Thyroid gland (tissue), 4 donors: ENCODE results near the gene FAAP100. TPM values are rescaled to one million over a fixed set of nuclear protein-coding genes. Genes with fewer than 3 reads are reported as not detected.

Experiments
- DNase-seq, 2 donors: peaks; one replicate each; pipeline ENCODE4 v3.0.0-alpha.2; 2019
- H3K27ac ChIP-seq, 3 donors: fragments of 200-600 bp; sonication (generic); 1 replicate in 2 of 3; 2 replicates in 1 of 3; pipeline ENCODE4 v1.5.1; 2016 to 2019; ENCODE audit warnings: mild to moderate bottlenecking in 1 of 3, moderate library complexity in 1 of 3
- H3K27me3 ChIP-seq: fragments of 200-600 bp; sonication (generic); one replicate; pipeline ENCODE4 v1.5.1; 2019
- H3K36me3 ChIP-seq, 2 donors: fragments of 200-600 bp; sonication (generic); one replicate each; pipeline ENCODE4 v1.5.1; 2016 to 2019
- H3K4me1 ChIP-seq, 2 donors: fragments of 200-600 bp; sonication (generic); one replicate each; pipeline ENCODE4 v1.5.1; 2017 to 2019
- H3K4me3 ChIP-seq, 3 donors: fragments of 200-600 bp; sonication (generic); replicated peaks in 1 of 3; 1 replicate in 2 of 3; 2 replicates in 1 of 3; pipeline ENCODE4 v1.5.1; 2016; ENCODE audit warnings: mild to moderate bottlenecking in 1 of 3
- H3K9me3 ChIP-seq: fragments of 200-600 bp; sonication (generic); one replicate; pipeline ENCODE4 v1.5.1; 2017
- CTCF ChIP-seq, 6 experiments: fragments of 200-600 bp in 3 of 6; fragments of 450-650 bp in 3 of 6; sonication (generic) in 3 of 6; IDR thresholded peaks; one replicate each; pipeline ENCODE4 v1.5.1; 2016 to 2019; ENCODE audit warnings: antibody characterized with exemption in 6 of 6, mild to moderate bottlenecking in 2 of 6, inconsistent platforms in 1 of 6, moderate library complexity in 1 of 6
- POLR2A ChIP-seq, 2 donors: fragments of 450-650 bp; IDR thresholded peaks; one replicate each; pipeline ENCODE4 v1.6.1; 2017; ENCODE audit warnings: antibody characterized with exemption in 2 of 2, mild to moderate bottlenecking in 2 of 2, moderate library complexity in 1 of 2
- WGBS, 2 donors: methylation state at CpG; one replicate each; pipeline ENCODE4 v1.1.5; 2017; 5-methylcytosine and 5-hydroxymethylcytosine counted together
- intact Hi-C: fragments of 100-400 bp; cut with DNase I; formaldehyde crosslinking; loops from one replicate; pipeline ENCODE4 v1.15.1; 2023
- small RNA-seq: library from RNA; depleted of rRNA; stranded (forward); fragments of <200 nt; gene quantifications from one replicate; pipeline ENCODE3, GENCODE V24; 2016
- total RNA-seq, 4 donors: library from RNA; depleted of rRNA; stranded (reverse); fragments of >200 nt; gene quantifications; one replicate each; pipeline ENCODE4 v1.2.3, GENCODE V29; 2016

The FAAP100 gene
- total RNA-seq, 4 donors from 2014 or later = 24.1 to 35.2 (median 31.0) TPM

GRCh38 chr17:81489998-81490992 is 61.9 kb downstream of the FAAP100 start:
- Histone ChIP-seq H3K4me3 (no peak overlapping the region), H3K27ac (peak overlapping the region; percentile 44 to 88 (median 73)), H3K27me3 (no peaks in the 10 kb centered on the region), H3K9me3 (no peaks in the 10 kb centered on the region), H3K36me3 (no peaks in the 10 kb centered on the region), H3K4me1 (peaks cover 25 to 48% of the 10 kb centered on the region in 2 donors)
- WGBS, 2 donors = 60 to 65% methylated on average over 10 to 12 of the region's 14 CpGs
- peak; percentile 51 to 52 for DNase-seq
- intact Hi-C loops = no loop called here
- TF ChIP-seq POLR2A (IDR thresholded peaks at IDR 0.05) = no peak
- TF ChIP-seq CTCF (IDR thresholded peaks at IDR 0.05) = no peak

Small RNA genes lying within 50 kb of the gene (small RNA-seq; reads per million reads assigned to genes)
- not detected for gene RF00019

Other genes with a start within 250 kb of the FAAP100 start
- 10 to 100 TPM; 13.7 to 33.7 (median 23.9) TPM for gene BAHCC1, start 156.9 kb downstream of the FAAP100 start, total RNA-seq
- gene ACTG1, start 39.6 kb downstream of the FAAP100 start, total RNA-seq = 1,000 to 10,000 TPM; 1,168 to 4,304 (median 2,945) TPM
- 10 to 100 TPM in 3 of 4 donors, 1 to 10 TPM in 1; 9.7 to 20.7 (median 17.0) TPM for gene FSCN2, start 24.0 kb downstream of the FAAP100 start, total RNA-seq
- 10 to 100 TPM; 45.8 to 98.5 (median 58.1) TPM for gene NPLOC4, start 84.8 kb upstream of the FAAP100 start, total RNA-seq
- 1 to 10 TPM in 1 of 4 donors, under 1 TPM in 2, not detected in 1; 0.29 to 2.6 (median 0.40) TPM for gene TSPAN10, start 84.8 kb upstream of the FAAP100 start, total RNA-seq
- gene PDE6G, start 104.2 kb upstream of the FAAP100 start, total RNA-seq = not detected
- 10 to 100 TPM; 20.5 to 46.3 (median 34.2) TPM for gene OXLD1, start 114.3 kb upstream of the FAAP100 start, total RNA-seq
- 10 to 100 TPM in 1 of 4 donors, 1 to 10 TPM in 3; 4.4 to 11.4 (median 8.8) TPM for gene CCDC137, start 114.4 kb upstream of the FAAP100 start, total RNA-seq
- gene ARL16, start 131.4 kb upstream of the FAAP100 start, total RNA-seq = 10 to 100 TPM; 29.7 to 46.5 (median 37.2) TPM
- 10 to 100 TPM; 62.9 to 98.3 (median 67.3) TPM for gene HGS, start 131.7 kb upstream of the FAAP100 start, total RNA-seq
- gene MRPL12, start 151.0 kb upstream of the FAAP100 start, total RNA-seq = 10 to 100 TPM; 30.7 to 89.3 (median 46.4) TPM
- 10 to 100 TPM in 3 of 4 donors, 1 to 10 TPM in 1; 8.9 to 26.3 (median 20.8) TPM for gene SLC25A10, start 159.9 kb upstream of the FAAP100 start, total RNA-seq